ENCODE measurements around the gene ZCCHC7.
"Not testable (repeated sequence)": the region's sequence is repeated elsewhere in the genome, so short reads cannot be mapped to it uniquely, and the experiment has no call there.

- TF ChIP-seq, protein P1, sequence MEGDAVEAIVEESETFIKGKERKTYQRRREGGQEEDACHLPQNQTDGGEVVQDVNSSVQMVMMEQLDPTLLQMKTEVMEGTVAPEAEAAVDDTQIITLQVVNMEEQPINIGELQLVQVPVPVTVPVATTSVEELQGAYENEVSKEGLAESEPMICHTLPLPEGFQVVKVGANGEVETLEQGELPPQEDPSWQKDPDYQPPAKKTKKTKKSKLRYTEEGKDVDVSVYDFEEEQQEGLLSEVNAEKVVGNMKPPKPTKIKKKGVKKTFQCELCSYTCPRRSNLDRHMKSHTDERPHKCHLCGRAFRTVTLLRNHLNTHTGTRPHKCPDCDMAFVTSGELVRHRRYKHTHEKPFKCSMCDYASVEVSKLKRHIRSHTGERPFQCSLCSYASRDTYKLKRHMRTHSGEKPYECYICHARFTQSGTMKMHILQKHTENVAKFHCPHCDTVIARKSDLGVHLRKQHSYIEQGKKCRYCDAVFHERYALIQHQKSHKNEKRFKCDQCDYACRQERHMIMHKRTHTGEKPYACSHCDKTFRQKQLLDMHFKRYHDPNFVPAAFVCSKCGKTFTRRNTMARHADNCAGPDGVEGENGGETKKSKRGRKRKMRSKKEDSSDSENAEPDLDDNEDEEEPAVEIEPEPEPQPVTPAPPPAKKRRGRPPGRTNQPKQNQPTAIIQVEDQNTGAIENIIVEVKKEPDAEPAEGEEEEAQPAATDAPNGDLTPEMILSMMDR (IDR thresholded peaks at IDR 0.05): not testable (repeated sequence)
- not testable (repeated sequence) for TF ChIP-seq PBX3 (IDR thresholded peaks at IDR 0.05); ESRRA (IDR thresholded peaks at IDR 0.05; ENCODE audit: borderline replicate concordance, low read length); TFCP2L1 (CRISPR knock-in tag; IDR thresholded peaks at IDR 0.05); EP300 (IDR thresholded peaks at IDR 0.05); KDM5A (IDR thresholded peaks at IDR 0.05); CHD2 (IDR thresholded peaks at IDR 0.05; ENCODE audit: low read length, partially characterized antibody); REST (IDR thresholded peaks at IDR 0.05); ELK1 (IDR thresholded peaks at IDR 0.05; ENCODE audit: low read depth, low read length); MAX (IDR thresholded peaks at IDR 0.05); MYC (IDR thresholded peaks at IDR 0.05; ENCODE audit: borderline replicate concordance, low read length); POLR2A (IDR thresholded peaks at IDR 0.05; ENCODE audit: low read length); RNF2 (IDR thresholded peaks at IDR 0.05; ENCODE audit: borderline replicate concordance, low read depth)
- TF ChIP-seq, protein P2, sequence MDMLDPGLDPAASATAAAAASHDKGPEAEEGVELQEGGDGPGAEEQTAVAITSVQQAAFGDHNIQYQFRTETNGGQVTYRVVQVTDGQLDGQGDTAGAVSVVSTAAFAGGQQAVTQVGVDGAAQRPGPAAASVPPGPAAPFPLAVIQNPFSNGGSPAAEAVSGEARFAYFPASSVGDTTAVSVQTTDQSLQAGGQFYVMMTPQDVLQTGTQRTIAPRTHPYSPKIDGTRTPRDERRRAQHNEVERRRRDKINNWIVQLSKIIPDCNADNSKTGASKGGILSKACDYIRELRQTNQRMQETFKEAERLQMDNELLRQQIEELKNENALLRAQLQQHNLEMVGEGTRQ (IDR thresholded peaks at IDR 0.05): not testable (repeated sequence)
Observed at GRCh38 chr9:37303272-37303671, 182.9 kb downstream of the ZCCHC7 start.
